K562 (cell line): Measurements from ENCODE around the gene GLDC. TPM values are rescaled to one million over a fixed set of nuclear protein-coding genes. Genes with fewer than 3 reads are reported as not detected.

Experiments
- ATAC-seq: fragments of 200-7000 bp; cut with Tn5 transposase; 3 replicates; pipeline ENCODE4 v1.9.1; 2020; ENCODE audit warnings: moderate library complexity
- BruUV-seq: library from RNA; stranded (reverse); fragments of 400-500 nt; replicated peaks from 2 replicates; lab custom pipeline; 2021; lab: Mats Ljungman, UMichigan
- CTCF ChIA-PET: fragments of 300-600 bp; formaldehyde crosslinking; extraction: SDS; loops from one replicate; lab custom pipeline; 2021; ENCODE audit warnings: low intra/inter-chr PET ratio; lab: Yijun Ruan, JAX
- POLR2A ChIA-PET: fragments of 300-600, 350-650 bp; sonication (Branson Sonifier 250); formaldehyde crosslinking; extraction: SDS; loops from one replicate; lab custom pipeline; 2021; ENCODE audit warnings: antibody characterized with exemption, inconsistent platforms; lab: Yijun Ruan, JAX
- DNase-seq, 4 experiments: peaks; one replicate each; pipeline versions ENCODE4 v3.0.0 to v3.0.0-alpha.2; 2011 to 2018; ENCODE audit warnings: low spot score in 3 of 4, mixed read lengths in 3 of 4; ENCODE audit errors: extremely low read depth in 1 of 4
- FAIRE-seq: peaks from 2 replicates; lab custom pipeline; 2011; peaks lifted over from hg19 to GRCh38; lab: Jason Lieb, UNC
- H2AFZ ChIP-seq: 2 replicates; pipeline ENCODE4 v1.6.0; 2011; ENCODE audit warnings: low read depth, low read length, control low read depth, inconsistent platforms
- H3K27ac ChIP-seq: fragments of 200-600 bp; 3 replicates; pipeline ENCODE4 v1.8.0; 2011; ENCODE audit warnings: low read depth, mild to moderate bottlenecking, control low read depth, inconsistent platforms, low read length, moderate library complexity, mixed read lengths; ENCODE audit errors: extremely low read depth
- H3K27me3 ChIP-seq, 2 experiments: fragments of 300-600 bp in 1 of 2; 2 replicates in 1 of 2; 3 replicates in 1 of 2; pipeline versions ENCODE4 v1.6.0 to v1.8.0; 2011; ENCODE audit warnings: inconsistent platforms in 2 of 2, low read length in 2 of 2, mild to moderate bottlenecking in 1 of 2, mixed read lengths in 1 of 2, moderate library complexity in 1 of 2; ENCODE audit not compliant: control insufficient read depth in 2 of 2, insufficient read depth in 2 of 2
- H3K36me3 ChIP-seq: fragments of 300-600 bp; 3 replicates; pipeline ENCODE4 v1.8.0; 2011; ENCODE audit warnings: mild to moderate bottlenecking, low read length, inconsistent platforms; ENCODE audit not compliant: control insufficient read depth, insufficient read depth
- H3K4me1 ChIP-seq, 2 experiments: fragments of 200-600 bp in 1 of 2; replicated peaks in 1 of 2; 2 replicates in 1 of 2; 3 replicates in 1 of 2; pipeline versions ENCODE4 v1.5.1 to v1.8.0; 2011; ENCODE audit warnings: inconsistent platforms in 2 of 2, low read length in 2 of 2, mild to moderate bottlenecking in 1 of 2, mixed read lengths in 1 of 2, moderate library complexity in 1 of 2; ENCODE audit not compliant: control insufficient read depth in 2 of 2, insufficient read depth in 2 of 2
- H3K4me2 ChIP-seq: 2 replicates; pipeline ENCODE4 v1.6.1; 2011; ENCODE audit warnings: low read length, control low read depth, inconsistent platforms, mixed read lengths; ENCODE audit not compliant: insufficient read depth
- H3K4me3 ChIP-seq: fragments of 200-600 bp; sonication (generic), shearing (Covaris generic); 2 replicates; pipeline ENCODE4 v1.5.1; 2016; ENCODE audit warnings: control low read depth, inconsistent platforms
- H3K79me2 ChIP-seq: fragments of 200-600 bp; 3 replicates; pipeline ENCODE4 v1.8.0; 2011; ENCODE audit warnings: low read length, inconsistent platforms; ENCODE audit not compliant: control insufficient read depth, insufficient read depth
- H3K9ac ChIP-seq, 2 experiments: 2 replicates each; pipeline versions ENCODE4 v1.6.0 to v1.6.1; 2011; ENCODE audit warnings: low read depth in 2 of 2, low read length in 2 of 2, control low read depth in 1 of 2, inconsistent platforms in 1 of 2, mild to moderate bottlenecking in 1 of 2, mixed read lengths in 1 of 2; ENCODE audit not compliant: insufficient read depth in 1 of 2
- H3K9me1 ChIP-seq: one replicate; pipeline ENCODE4 v1.6.0; 2011; ENCODE audit warnings: inconsistent platforms, mild to moderate bottlenecking, low read length, moderate library complexity; ENCODE audit not compliant: control insufficient read depth, insufficient read depth
- H3K9me3 ChIP-seq: replicated peaks from 2 replicates; pipeline ENCODE4 v1.5.1; 2011; ENCODE audit warnings: low read depth, low read length, inconsistent platforms; ENCODE audit not compliant: control insufficient read depth, insufficient read depth
- H4K20me1 ChIP-seq: replicated peaks from 2 replicates; pipeline ENCODE4 v1.6.1; 2011; ENCODE audit warnings: low read length, inconsistent platforms, mixed read lengths; ENCODE audit not compliant: control insufficient read depth, insufficient read depth
- FOXJ2 ChIP-seq: fragments of 200-800 bp; sonication (Bioruptor generic); IDR thresholded peaks from 2 replicates; pipeline ENCODE4 v1.6.1; 2016; ENCODE audit warnings: missing genetic modification characterization, missing compliant biosample characterization
- JUN ChIP-seq, 2 experiments: sonication (generic) in 1 of 2; formaldehyde crosslinking in 1 of 2; IDR thresholded peaks; 2 replicates each; pipeline versions ENCODE4 v1.6.1 to v1.8.0; 2012 to 2022; ENCODE audit warnings: borderline replicate concordance in 2 of 2, mild to moderate bottlenecking in 2 of 2, improper control_type of control experiment in 1 of 2, low read depth in 1 of 2, low read length in 1 of 2, missing genetic modification reagents in 1 of 2
- NELFE ChIP-seq: IDR thresholded peaks from 2 replicates; pipeline ENCODE4 v1.6.1; 2011; ENCODE audit warnings: mild to moderate bottlenecking; ENCODE audit not compliant: insufficient read depth, insufficient read length
- NEUROD1 ChIP-seq: fragments of 150-350 bp; IDR thresholded peaks from 2 replicates; pipeline ENCODE4 v1.6.1; 2014; ENCODE audit warnings: borderline replicate concordance, low read length, low read depth; ENCODE audit not compliant: partially characterized antibody
- NFXL1 ChIP-seq: fragments of 450-650 bp; formaldehyde crosslinking; IDR thresholded peaks from 2 replicates; pipeline ENCODE4 v1.4.0; 2021; ENCODE audit warnings: mild to moderate bottlenecking
- SRSF3 ChIP-seq: fragments of 200-400 bp; formaldehyde crosslinking; IDR thresholded peaks from 2 replicates; pipeline ENCODE4 v1.6.1; 2016; ENCODE audit warnings: mild to moderate bottlenecking, low read length, moderate library complexity; ENCODE audit not compliant: insufficient read depth
- WGBS: fragments of 100-300 bp; shearing (Covaris generic); methylation state at CpG from one replicate; pipeline ENCODE4 v1.1.6; 2016; ENCODE audit warnings: low coverage, mixed read lengths; ENCODE audit not compliant: insufficient coverage; ENCODE audit errors: missing lambda C conversion rate; 5-methylcytosine and 5-hydroxymethylcytosine counted together
- in situ Hi-C: fragments of 300-500 bp; cut with MboI; formaldehyde crosslinking; loops from 4 replicates; pipeline ENCODE4 v1.15.0; 2018; ENCODE audit warnings: inconsistent platforms, mixed read lengths
- intact Hi-C: fragments of 100-400 bp; cut with micrococcal nuclease; formaldehyde crosslinking; loops from 2 replicates; pipeline ENCODE4 v1.14.2; 2022
- polyA plus RNA-seq, 8 experiments: library from polyadenylated mRNA; depleted of rRNA in 4 of 8; stranded (reverse) in 5 of 8; unstranded in 3 of 8; fragments of >200 nt; fragmentation: Nextera tagmentation in 2 of 8; fragmentation: Illumina TruSeq in 1 of 8; extraction: Ambion mirVana in 2 of 8; extraction: Trizol in 1 of 8; gene quantifications; 2 replicates each; pipeline versions ENCODE4 v1.2.1 to v1.2.3, GENCODE V29; 2011 to 2014; ENCODE audit warnings: inconsistent platforms in 1 of 8, missing spikeins in 1 of 8
- total RNA-seq, 7 experiments: library from RNA; depleted of rRNA in 6 of 7; stranded (reverse); fragments of >200 nt in 6 of 7; fragmentation: Illumina TruSeq in 2 of 7; extraction: Trizol in 2 of 7; gene quantifications; 2 replicates each; pipeline versions ENCODE4 v1.2.1 to v1.2.3, GENCODE V29; 2011 to 2021; ENCODE audit warnings: low replicate concordance in 1 of 7
- TF ChIP-seq, protein P1 (sequence below): sonication (generic); formaldehyde crosslinking; IDR thresholded peaks from 2 replicates; pipeline ENCODE4 v1.4.0; 2020; ENCODE audit warnings: mild to moderate bottlenecking, missing genetic modification reagents
- TF ChIP-seq, protein P2 (sequence below): fragments of 250-450 bp; sonication (Bioruptor Pico); IDR thresholded peaks from 2 replicates; pipeline ENCODE4 v1.4.0; 2020; ENCODE audit warnings: mild to moderate bottlenecking

Gene GLDC
- total and polyA plus RNA-seq, 9 of the 15 experiments (the other 6 are each of a cell fraction or from before 2014, with no cell fraction given), result 0.03 to 0.27 (median 0.08) TPM; not detected in 6

DNA sequence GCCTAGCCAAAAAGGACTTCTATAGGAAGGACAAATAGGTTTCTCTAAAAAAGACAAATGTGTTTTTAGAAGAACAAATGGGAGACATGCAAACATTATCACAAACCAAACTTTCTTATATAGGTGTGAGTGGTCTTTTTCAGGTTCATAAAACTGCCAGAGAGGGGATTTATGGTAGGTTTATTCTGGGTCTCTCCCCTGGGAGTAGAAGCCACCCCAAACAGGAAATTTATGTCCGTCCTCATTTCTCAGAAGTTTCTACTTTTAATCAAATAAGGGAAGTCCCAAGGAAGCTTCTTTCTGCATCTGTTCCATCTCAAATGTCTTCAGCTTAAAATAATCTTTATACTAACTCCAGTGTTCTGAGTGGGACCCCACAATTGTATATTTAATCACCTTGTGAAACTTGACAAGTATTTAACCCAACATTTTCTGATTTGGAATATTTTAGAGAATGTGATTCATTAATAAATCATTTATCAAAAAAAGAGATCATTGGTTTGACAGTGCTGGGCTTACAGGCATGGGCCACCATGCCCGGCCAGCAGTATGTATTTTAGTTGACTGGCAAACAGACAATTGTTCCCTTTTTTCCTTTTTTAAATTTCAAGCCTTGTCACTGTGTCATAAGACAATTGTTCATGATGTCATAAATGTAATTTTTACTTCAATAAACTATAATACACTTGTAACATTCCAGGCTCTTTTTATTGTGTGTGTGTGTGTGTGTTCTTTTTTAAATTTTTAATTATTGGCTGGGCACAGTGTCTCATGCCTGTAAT is 44.6 kb upstream of the GLDC start:
- no peaks in the 10 kb centered on the region for H3K4me1 ChIP-seq
- no peak overlapping the region for H3K4me3 ChIP-seq
- BruUV-seq, result no TSS peak
- H3K36me3 ChIP-seq, result no peaks in the 10 kb centered on the region
- no peaks in the 10 kb centered on the region for H3K79me2 ChIP-seq
- no peak overlapping the region for H3K27ac ChIP-seq
- no peaks in the 10 kb centered on the region for H3K9me1 ChIP-seq
- intact Hi-C loops, result no loop called here
- DNase-seq, result no peak
- H4K20me1 ChIP-seq, result no peaks in the 10 kb centered on the region
- ChIA-PET POLR2A (interaction anchor here (1.5 kb wide), 1 partner anchor 8 kb away, joined by 3 read pairs; no protein-coding TSS in a partner anchor), CTCF (no interaction called here)
- no peak for TF ChIP-seq NELFE
- no peak for TF ChIP-seq NEUROD1
- no peak for TF ChIP-seq FOXJ2 (tag)
- 73% methylated on average over 2 of the region's 2 CpGs for WGBS
- no peaks in the 10 kb centered on the region for H3K9me3 ChIP-seq
- no peak overlapping the region for H2AFZ ChIP-seq
- H3K9ac ChIP-seq, result no peak overlapping the region
- no peak for FAIRE-seq
- ATAC-seq, result no peak
- no peaks in the 10 kb centered on the region for H3K27me3 ChIP-seq
- in situ Hi-C loops, result no loop called here
- H3K4me2 ChIP-seq, result no peak overlapping the region

DNA sequence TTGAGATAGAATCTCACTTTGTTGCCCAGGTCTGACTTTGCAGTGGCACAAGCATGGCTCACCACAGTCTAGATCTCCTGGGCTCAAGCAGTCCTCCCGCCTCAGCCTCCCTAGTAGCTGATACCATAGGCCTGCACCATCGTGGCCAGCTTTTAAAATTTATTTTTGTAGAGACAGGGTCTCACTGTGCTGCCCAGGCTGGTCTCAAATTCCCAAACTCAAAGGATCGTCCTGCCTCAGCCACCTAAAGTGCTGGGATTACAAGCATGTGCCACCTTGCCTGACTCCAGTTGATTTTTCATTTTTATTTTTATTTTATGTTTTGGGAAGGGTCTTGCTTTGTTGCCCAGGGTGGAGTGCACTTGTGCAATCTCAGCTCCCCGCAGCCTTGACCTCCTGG is 41.7 kb upstream of the GLDC start:
- no peak overlapping the region for H3K4me2 ChIP-seq
- no peak overlapping the region for H3K4me3 ChIP-seq
- ChIA-PET CTCF (no interaction called here), POLR2A (no interaction called here)
- no peaks in the 10 kb centered on the region for H3K36me3 ChIP-seq
- no peaks in the 10 kb centered on the region for H4K20me1 ChIP-seq
- ATAC-seq, result no peak
- H3K9ac ChIP-seq, result no peak overlapping the region
- no peak for FAIRE-seq
- H2AFZ ChIP-seq, result no peak overlapping the region
- no peaks in the 10 kb centered on the region for H3K27me3 ChIP-seq
- no peaks in the 10 kb centered on the region for H3K9me3 ChIP-seq
- H3K27ac ChIP-seq, result no peak overlapping the region
- intact Hi-C loops (no loop called here), in situ Hi-C loops (no loop called here)
- peaks cover 14% of the 10 kb centered on the region for H3K79me2 ChIP-seq
- H3K4me1 ChIP-seq, result peaks cover 0 to 11% of the 10 kb centered on the region in 2 experiments; a peak in 2 of 5 replicates
- BruUV-seq, result no TSS peak
- no peak for DNase-seq
- no peaks in the 10 kb centered on the region for H3K9me1 ChIP-seq
- 77% methylated on average over 3 of the region's 4 CpGs for WGBS
- no peak for TF ChIP-seq SRSF3
- TF ChIP-seq, protein P1, sequence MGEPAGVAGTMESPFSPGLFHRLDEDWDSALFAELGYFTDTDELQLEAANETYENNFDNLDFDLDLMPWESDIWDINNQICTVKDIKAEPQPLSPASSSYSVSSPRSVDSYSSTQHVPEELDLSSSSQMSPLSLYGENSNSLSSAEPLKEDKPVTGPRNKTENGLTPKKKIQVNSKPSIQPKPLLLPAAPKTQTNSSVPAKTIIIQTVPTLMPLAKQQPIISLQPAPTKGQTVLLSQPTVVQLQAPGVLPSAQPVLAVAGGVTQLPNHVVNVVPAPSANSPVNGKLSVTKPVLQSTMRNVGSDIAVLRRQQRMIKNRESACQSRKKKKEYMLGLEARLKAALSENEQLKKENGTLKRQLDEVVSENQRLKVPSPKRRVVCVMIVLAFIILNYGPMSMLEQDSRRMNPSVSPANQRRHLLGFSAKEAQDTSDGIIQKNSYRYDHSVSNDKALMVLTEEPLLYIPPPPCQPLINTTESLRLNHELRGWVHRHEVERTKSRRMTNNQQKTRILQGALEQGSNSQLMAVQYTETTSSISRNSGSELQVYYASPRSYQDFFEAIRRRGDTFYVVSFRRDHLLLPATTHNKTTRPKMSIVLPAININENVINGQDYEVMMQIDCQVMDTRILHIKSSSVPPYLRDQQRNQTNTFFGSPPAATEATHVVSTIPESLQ, result no peak
- TF ChIP-seq NFXL1 (CRISPR knock-in tag), result no peak
- TF ChIP-seq, protein P2, sequence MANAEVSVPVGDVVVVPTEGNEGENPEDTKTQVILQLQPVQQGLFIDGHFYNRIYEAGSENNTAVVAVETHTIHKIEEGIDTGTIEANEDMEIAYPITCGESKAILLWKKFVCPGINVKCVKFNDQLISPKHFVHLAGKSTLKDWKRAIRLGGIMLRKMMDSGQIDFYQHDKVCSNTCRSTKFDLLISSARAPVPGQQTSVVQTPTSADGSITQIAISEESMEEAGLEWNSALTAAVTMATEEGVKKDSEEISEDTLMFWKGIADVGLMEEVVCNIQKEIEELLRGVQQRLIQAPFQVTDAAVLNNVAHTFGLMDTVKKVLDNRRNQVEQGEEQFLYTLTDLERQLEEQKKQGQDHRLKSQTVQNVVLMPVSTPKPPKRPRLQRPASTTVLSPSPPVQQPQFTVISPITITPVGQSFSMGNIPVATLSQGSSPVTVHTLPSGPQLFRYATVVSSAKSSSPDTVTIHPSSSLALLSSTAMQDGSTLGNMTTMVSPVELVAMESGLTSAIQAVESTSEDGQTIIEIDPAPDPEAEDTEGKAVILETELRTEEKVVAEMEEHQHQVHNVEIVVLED (CRISPR knock-in tag), result no peak
- TF ChIP-seq JUN (IDR thresholded peaks at IDR 0.05; ENCODE audit: borderline replicate concordance, low read depth, low read length), result no peak
- no peak for TF ChIP-seq JUN (CRISPR knock-in tag; IDR thresholded peaks at IDR 0.05; ENCODE audit: borderline replicate concordance)
